Right cardiac atrium (tissue), 5 donors: ENCODE results near the gene GPR78. TPM values are rescaled to one million over a fixed set of nuclear protein-coding genes. Genes with fewer than 3 reads are reported as not detected.
A peak's percentile ranks its signal among the peaks of the same experiment; 100 is the strongest.

Experiments
- ATAC-seq, 2 donors: fragments of 200-7000 bp; cut with Tn5 transposase; one replicate each; pipeline versions ENCODE4 v1.8.0 to v1.9.1; 2020; ENCODE audit warnings: moderate library complexity in 2 of 2, mild to moderate bottlenecking in 1 of 2
- DNase-seq, 3 donors: peaks; one replicate each; pipeline ENCODE4 v3.0.0-alpha.2; 2020
- H3K27ac ChIP-seq: one replicate; pipeline ENCODE4 v1.5.1; 2013; ENCODE audit warnings: mild to moderate bottlenecking, low read length, control low read depth, moderate library complexity
- H3K27me3 ChIP-seq: one replicate; pipeline ENCODE4 v1.6.1; 2013; ENCODE audit not compliant: control insufficient read depth, insufficient read depth
- H3K4me1 ChIP-seq: one replicate; pipeline ENCODE4 v1.6.1; 2013; ENCODE audit warnings: low read length; ENCODE audit not compliant: control insufficient read depth, insufficient read depth
- H3K4me3 ChIP-seq: one replicate; pipeline ENCODE4 v1.5.1; 2013; ENCODE audit warnings: low read length, control low read depth
- H3K9me3 ChIP-seq: one replicate; pipeline ENCODE4 v1.6.1; 2013; ENCODE audit warnings: low read length; ENCODE audit not compliant: control insufficient read depth
- WGBS: extraction: QIAGEN DNeasy Blood & Tissue Kit; methylation state at CpG from one replicate; pipeline ENCODE4 v1.1.7; 2013; 5-methylcytosine and 5-hydroxymethylcytosine counted together
- intact Hi-C, 4 donors: fragments of 100-400 bp; cut with DNase I; formaldehyde crosslinking; loops; one replicate each; pipeline versions ENCODE4 v1.11.0 to v1.14.0; 2022 to 2023
- polyA plus RNA-seq: library from polyadenylated mRNA; stranded (reverse); fragments of 200-250 nt; gene quantifications from one replicate; pipeline ENCODE4 v1.2.3, GENCODE V29; 2013
- total RNA-seq, 4 donors: library from RNA; stranded (reverse); fragmentation: NEBNext Ultra II Directional; extraction: Animal tissue kit (Norgen Biotek cat#: 25700); gene quantifications; one replicate each; pipeline ENCODE4 v1.2.1, GENCODE V29; 2021
- donor health status: healthy with polysubstance abuse.
- donor health status: DM: no; HTN: yes; CAD: no.
- donor health status: DM: no; HTN: no; CAD: no.
- donor health status: DM: no; HTN: yes; CAD: no; lungs with severe emphysema.
- donor health status: DM: yes; HTN: yes; CAD: no.

GPR78 gene
- total and polyA plus RNA-seq, 5 donors: 0.09 to 0.12 TPM; not detected in 3

DNA sequence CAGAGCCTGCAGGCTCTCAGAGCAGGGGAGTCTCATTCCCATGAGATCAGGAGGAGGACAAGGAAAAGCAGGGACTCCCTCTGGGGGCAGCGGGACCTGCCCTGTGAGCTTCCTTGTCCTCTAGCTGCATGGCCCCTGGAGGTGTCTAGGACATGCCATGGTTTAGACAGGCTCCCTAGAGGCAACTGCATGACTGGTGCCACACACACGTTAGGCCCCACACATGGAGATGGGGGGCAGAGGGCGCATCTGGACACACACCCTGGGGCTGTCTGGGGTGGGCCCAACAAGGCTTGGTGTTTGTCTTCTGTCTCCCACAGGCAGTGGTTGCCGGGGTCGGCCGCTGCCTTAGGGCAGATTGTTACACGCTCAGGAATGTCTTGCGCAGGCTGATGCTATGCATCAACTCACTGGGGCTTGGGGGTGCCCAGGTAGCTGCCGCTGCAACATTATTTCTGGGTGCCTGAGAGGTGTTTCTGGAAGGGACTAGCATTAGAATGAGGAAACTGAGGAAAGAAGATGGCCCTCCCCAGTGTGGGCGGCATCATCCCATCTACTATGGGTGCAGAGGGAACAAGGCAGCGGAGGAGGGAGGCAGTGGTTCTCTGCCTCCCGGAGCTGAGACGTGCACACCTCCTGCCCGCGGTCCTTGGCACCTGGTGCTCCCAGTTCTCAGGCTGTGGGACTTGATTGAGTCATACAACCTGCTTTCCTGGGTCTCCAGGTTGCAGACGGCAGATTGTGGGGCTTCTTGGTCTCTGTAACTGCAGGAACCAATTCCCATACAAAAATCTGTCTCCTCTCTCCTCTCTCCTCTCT lies 32.1 kb upstream of the GPR78 start:
- no peak for DNase-seq
- 89% methylated on average over 16 of the region's 16 CpGs for WGBS
- no peak overlapping the region for H3K4me3 ChIP-seq
- H3K27me3 ChIP-seq: no peaks in the 10 kb centered on the region
- H3K9me3 ChIP-seq: no peaks in the 10 kb centered on the region
- H3K27ac ChIP-seq: no peak overlapping the region
- ATAC-seq: no peak
- H3K4me1 ChIP-seq: no peaks in the 10 kb centered on the region
- intact Hi-C loops: no loop called here

DNA sequence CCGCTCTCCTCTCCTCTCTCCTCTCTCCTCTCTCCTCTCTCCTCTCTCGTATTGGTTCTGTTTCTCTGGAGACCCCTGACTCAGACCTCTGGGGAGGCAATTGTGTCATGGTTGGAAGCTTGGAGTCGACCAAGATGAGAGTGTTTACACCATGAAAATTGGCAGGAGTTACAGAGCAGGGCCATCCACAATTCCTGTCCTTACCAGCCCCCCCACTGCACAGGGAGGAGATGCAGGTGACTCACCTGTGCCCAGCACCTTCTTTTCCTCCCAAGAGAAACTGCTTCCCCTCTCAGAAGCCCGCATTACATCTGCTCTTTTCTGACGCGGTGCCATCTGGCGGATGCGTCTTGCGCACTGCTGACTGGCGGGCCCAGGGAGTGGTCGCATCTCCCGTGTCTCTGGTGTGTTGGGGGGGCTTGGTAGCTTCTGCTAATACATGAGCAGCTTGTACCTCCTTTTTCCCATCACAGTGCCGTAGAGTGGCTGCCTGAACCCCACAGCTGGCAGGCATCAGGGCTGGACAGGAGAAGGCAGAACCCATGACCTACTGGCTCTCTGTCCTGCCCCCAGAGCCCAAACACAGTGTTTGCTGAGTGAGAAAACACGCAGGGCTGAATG lies 31.4 kb upstream of the GPR78 start:
- Histone ChIP-seq H3K4me3 (no peak overlapping the region), H3K9me3 (no peaks in the 10 kb centered on the region), H3K4me1 (no peaks in the 10 kb centered on the region), H3K27ac (no peak overlapping the region), H3K27me3 (no peaks in the 10 kb centered on the region)
- no peak for ATAC-seq
- WGBS: 77% methylated on average over 14 of the region's 14 CpGs
- intact Hi-C loops: no loop called here
- peak in 1 of 3 donors; percentile 55 for DNase-seq

DNA sequence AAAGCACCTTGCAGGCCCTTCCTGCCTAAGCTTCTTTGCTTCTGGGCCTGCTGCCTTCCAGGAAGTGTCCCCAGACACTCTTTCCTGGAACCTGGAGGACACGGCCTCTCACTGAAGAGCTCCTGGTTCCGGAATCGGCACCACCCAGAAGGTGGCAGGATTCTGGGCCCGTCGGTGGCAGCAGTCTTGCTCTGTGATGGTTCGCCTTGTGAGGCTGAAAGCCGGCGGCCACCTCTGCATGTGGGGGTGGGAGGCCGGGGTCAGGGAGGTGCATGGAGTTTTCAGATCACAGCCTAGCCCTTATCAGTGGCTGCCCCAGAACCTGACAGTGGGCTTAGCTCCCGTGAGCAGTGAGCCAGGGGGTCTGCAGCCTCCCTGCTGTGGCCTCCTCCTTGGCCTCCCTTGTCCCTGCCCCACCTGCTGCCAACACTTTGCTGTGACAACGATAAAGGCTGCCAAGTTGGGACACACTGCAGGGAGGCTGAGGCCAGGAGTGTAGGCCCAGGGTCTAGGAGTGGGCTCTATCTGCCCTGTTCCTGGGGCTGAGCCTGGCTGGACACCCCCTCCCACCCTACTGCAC lies 30.8 kb upstream of the GPR78 start:
- no peak overlapping the region for H3K4me3 ChIP-seq
- H3K27me3 ChIP-seq: no peaks in the 10 kb centered on the region
- H3K4me1 ChIP-seq: no peaks in the 10 kb centered on the region
- WGBS: 74% methylated on average over 11 of the region's 11 CpGs
- intact Hi-C loops: no loop called here
- H3K27ac ChIP-seq: no peak overlapping the region
- DNase-seq (peak in 1 of 3 donors; percentile 45), ATAC-seq (no peak)
- no peaks in the 10 kb centered on the region for H3K9me3 ChIP-seq

DNA sequence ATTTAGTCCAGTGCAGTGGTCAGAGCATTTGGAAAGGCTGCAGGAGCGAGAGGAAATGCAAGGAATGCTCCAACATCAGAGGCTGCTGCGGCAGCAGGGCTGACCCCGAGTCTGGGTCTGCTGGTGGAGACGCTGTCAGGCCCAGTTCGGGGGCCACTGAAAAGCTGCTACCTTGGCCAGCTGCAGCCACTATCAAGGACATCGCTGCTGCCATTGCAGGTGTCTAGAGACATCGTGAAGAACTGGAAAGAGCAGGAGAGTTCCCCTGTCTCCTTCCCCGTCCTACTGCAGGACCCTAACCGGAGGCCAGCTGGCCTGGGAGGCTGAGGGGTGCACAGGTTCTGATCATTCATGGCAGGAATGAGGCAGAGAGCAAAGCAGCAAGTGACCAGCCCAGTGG lies 29.5 kb upstream of the GPR78 start:
- no peak overlapping the region for H3K4me3 ChIP-seq
- no peaks in the 10 kb centered on the region for H3K27me3 ChIP-seq
- H3K9me3 ChIP-seq: no peaks in the 10 kb centered on the region
- no peaks in the 10 kb centered on the region for H3K4me1 ChIP-seq
- WGBS: 70% methylated on average over 9 of the region's 9 CpGs
- ATAC-seq: no peak
- DNase-seq: no peak
- intact Hi-C loops: no loop called here
- no peak overlapping the region for H3K27ac ChIP-seq

DNA sequence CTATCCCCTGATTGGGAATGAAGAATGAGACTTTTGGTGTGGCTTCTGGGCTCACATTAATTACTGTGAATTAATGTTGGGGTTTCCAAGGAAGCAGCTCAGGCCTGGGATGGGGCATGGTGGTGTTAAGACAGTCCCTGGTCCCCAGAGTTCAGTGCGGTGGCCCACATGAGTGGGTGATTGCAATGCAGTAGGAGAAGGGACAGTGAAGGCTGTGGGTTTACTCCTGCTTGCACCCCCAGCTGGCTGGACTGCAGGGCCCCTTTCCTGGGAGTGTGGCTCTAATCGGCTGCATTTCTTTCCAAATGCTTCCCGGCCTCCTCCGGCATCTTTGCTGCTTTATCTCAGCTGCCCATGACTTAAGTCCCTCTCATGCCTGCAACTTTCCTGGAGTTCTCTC lies 28.2 kb upstream of the GPR78 start:
- no peak for DNase-seq
- H3K4me3 ChIP-seq: no peak overlapping the region
- ATAC-seq: no peak
- intact Hi-C loops: no loop called here
- H3K4me1 ChIP-seq: no peaks in the 10 kb centered on the region
- WGBS: 77% methylated on average over 4 of the region's 4 CpGs
- no peaks in the 10 kb centered on the region for H3K9me3 ChIP-seq
- H3K27ac ChIP-seq: no peak overlapping the region
- H3K27me3 ChIP-seq: no peaks in the 10 kb centered on the region

DNA sequence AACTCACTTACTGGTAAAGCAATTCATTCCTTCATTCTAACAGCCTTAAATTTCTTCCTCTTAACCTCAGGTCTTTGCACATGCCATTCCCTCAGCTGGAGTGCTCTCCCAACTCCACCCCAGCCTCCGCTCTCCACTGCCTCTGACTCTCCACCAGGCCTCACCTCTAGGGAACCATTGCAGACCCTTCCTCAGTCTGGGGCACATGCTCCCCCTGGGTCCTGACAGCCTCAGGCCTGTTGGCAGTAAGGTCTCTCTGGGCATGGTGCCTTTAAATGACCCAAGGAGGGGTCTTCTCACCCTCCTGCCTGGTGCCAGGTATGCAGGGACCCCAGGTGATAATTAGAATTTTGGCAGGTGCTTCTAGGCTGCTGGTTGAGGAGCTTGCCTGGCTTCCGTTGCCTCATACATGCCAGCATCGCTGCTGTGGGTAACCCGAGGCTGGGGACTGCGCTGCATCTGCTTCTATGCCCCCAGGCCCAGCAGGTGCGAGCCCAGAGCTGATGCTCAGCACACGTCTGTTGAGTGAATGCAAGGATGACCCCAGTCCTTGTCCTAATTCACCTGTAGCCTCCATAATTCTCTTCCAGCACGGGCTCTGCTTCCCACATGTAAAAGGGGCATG lies 27.5 kb upstream of the GPR78 start:
- no peaks in the 10 kb centered on the region for H3K27me3 ChIP-seq
- no peaks in the 10 kb centered on the region for H3K4me1 ChIP-seq
- intact Hi-C loops: no loop called here
- DNase-seq (no peak), ATAC-seq (no peak)
- H3K4me3 ChIP-seq: no peak overlapping the region
- no peaks in the 10 kb centered on the region for H3K9me3 ChIP-seq
- 68% methylated on average over 8 of the region's 8 CpGs for WGBS
- no peak overlapping the region for H3K27ac ChIP-seq

DNA sequence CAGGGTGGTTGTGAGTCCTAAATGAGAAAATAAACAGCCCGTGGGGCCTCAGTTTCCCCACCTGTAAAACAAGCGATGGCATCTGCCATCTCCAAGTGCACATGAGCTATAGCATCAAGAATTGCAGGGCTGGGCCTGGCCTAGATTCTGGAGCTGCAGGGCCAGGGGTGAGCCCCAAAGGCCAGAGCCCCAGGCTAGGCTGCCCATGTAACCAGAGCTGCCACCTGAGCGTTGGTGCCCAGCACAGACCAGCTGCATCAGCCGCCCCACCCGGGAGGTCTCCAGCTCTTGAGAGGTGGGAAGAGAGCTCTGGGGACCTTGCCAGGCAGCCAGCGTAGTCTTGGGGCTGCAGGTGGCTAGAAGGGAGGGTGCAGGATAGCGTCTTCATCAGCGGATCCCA lies 27.0 kb upstream of the GPR78 start:
- Histone ChIP-seq H3K9me3 (no peaks in the 10 kb centered on the region), H3K27me3 (no peaks in the 10 kb centered on the region), H3K4me3 (no peak overlapping the region), H3K27ac (no peak overlapping the region), H3K4me1 (no peaks in the 10 kb centered on the region)
- 87% methylated on average over 8 of the region's 8 CpGs for WGBS
- intact Hi-C loops: no loop called here
- ATAC-seq (no peak), DNase-seq (no peak)

DNA sequence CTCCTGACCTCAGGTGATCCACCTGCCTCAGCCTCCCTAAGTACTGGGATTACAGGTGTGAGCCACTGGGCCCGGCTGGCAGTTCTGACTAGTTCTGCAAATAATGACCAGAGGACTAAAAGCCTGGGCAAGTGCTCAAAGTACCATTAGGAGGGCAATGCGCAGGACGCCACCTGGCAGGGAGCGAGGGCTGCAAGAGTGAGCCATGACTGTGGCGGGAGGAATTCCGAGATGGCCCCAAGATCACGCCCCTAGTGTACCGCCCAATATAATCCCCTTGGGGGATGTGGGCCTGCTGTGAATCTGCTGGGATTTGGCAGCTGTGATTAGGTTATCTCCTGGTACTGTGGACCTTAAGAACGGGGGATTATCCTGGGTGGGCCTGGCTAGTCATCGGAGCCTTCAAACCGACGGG lies 26.2 kb upstream of the GPR78 start:
- Histone ChIP-seq H3K27ac (no peak overlapping the region), H3K27me3 (no peaks in the 10 kb centered on the region), H3K4me3 (no peak overlapping the region), H3K4me1 (no peaks in the 10 kb centered on the region), H3K9me3 (no peaks in the 10 kb centered on the region)
- ATAC-seq (no peak), DNase-seq (no peak)
- intact Hi-C loops: no loop called here
- WGBS: 73% methylated on average over 12 of the region's 12 CpGs

DNA sequence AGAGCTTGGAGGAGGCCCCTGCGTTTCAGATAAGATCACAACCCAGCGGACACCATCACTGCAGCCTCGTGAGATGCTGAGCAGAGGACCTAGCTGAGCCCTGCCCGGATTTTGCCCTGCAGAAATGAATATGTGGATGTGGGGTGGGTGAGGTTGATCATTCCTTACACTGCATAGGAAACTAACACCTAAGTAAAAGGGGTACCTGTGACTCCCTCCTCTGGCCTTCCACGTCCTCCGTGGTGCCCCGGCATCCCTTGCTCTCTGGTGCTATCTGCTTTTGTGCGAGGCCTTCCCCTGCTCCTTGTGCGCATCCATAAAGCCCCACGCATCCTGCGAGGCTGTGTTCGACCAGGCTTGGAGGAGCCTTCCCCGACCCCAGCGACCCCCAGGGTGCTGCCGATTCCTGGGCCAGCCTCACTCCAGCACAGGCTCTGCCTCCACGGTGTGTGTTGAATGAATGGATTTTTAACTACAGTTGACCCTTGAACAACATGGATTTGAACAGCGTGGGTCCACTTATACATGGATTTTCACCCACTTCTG lies 25.6 kb upstream of the GPR78 start:
- no peaks in the 10 kb centered on the region for H3K4me1 ChIP-seq
- no peak overlapping the region for H3K27ac ChIP-seq
- ATAC-seq (no peak), DNase-seq (peak in 1 of 3 donors; percentile 35)
- no peaks in the 10 kb centered on the region for H3K27me3 ChIP-seq
- WGBS: 82% methylated on average over 17 of the region's 17 CpGs
- no peaks in the 10 kb centered on the region for H3K9me3 ChIP-seq
- H3K4me3 ChIP-seq: no peak overlapping the region
- intact Hi-C loops: no loop called here

DNA sequence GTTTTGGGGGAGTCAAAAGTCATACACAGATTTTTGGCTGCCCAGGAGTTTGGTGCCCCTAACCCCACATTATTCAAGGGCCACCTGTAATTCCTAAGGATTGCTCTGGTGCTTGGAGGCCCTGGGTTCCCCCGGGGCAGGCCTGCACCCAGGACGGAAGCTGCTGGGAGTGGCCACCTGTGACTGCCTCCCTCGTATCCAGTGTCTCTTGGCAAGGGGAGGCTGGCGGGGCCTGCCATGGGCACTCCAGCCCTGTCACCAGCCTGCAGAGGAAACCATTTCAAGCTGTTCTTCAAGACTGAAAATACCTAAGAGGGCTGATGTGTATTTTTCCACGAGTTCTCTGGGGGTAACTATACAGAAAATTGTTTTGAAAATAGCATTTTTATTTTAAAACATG lies 24.5 kb upstream of the GPR78 start:
- no peaks in the 10 kb centered on the region for H3K9me3 ChIP-seq
- no peak overlapping the region for H3K27ac ChIP-seq
- no peak for ATAC-seq
- intact Hi-C loops: no loop called here
- H3K4me1 ChIP-seq: no peaks in the 10 kb centered on the region
- no peak for DNase-seq
- no peak overlapping the region for H3K4me3 ChIP-seq
- WGBS: 75% methylated on average over 5 of the region's 5 CpGs
- no peaks in the 10 kb centered on the region for H3K27me3 ChIP-seq
